Right cardiac atrium (tissue), 5 donors: ENCODE measurements around the gene VPS13D. TPM values are rescaled to one million over a fixed set of nuclear protein-coding genes. Genes with fewer than 3 reads are reported as not detected.
A peak's percentile ranks its signal among the peaks of the same experiment; 100 is the strongest.
"Not testable (repeated sequence)": the region's sequence is repeated elsewhere in the genome, so short reads cannot be mapped to it uniquely, and the experiment has no call there.

ENCODE experiments used
- ATAC-seq, 2 donors: fragments of 200-7000 bp; cut with Tn5 transposase; one replicate each; pipeline versions ENCODE4 v1.8.0 to v1.9.1; 2020; ENCODE audit warnings: moderate library complexity in 2 of 2, mild to moderate bottlenecking in 1 of 2
- DNase-seq, 3 donors: peaks; one replicate each; pipeline ENCODE4 v3.0.0-alpha.2; 2020
- H3K27ac ChIP-seq: one replicate; pipeline ENCODE4 v1.5.1; 2013; ENCODE audit warnings: mild to moderate bottlenecking, low read length, control low read depth, moderate library complexity
- H3K27me3 ChIP-seq: one replicate; pipeline ENCODE4 v1.6.1; 2013; ENCODE audit not compliant: control insufficient read depth, insufficient read depth
- H3K4me1 ChIP-seq: one replicate; pipeline ENCODE4 v1.6.1; 2013; ENCODE audit warnings: low read length; ENCODE audit not compliant: control insufficient read depth, insufficient read depth
- H3K4me3 ChIP-seq: one replicate; pipeline ENCODE4 v1.5.1; 2013; ENCODE audit warnings: low read length, control low read depth
- H3K9me3 ChIP-seq: one replicate; pipeline ENCODE4 v1.6.1; 2013; ENCODE audit warnings: low read length; ENCODE audit not compliant: control insufficient read depth
- WGBS: extraction: QIAGEN DNeasy Blood & Tissue Kit; methylation state at CpG from one replicate; pipeline ENCODE4 v1.1.7; 2013; 5-methylcytosine and 5-hydroxymethylcytosine counted together
- intact Hi-C, 4 donors: fragments of 100-400 bp; cut with DNase I; formaldehyde crosslinking; loops; one replicate each; pipeline versions ENCODE4 v1.11.0 to v1.14.0; 2022 to 2023
- polyA plus RNA-seq: library from polyadenylated mRNA; stranded (reverse); fragments of 200-250 nt; gene quantifications from one replicate; pipeline ENCODE4 v1.2.3, GENCODE V29; 2013
- total RNA-seq, 4 donors: library from RNA; stranded (reverse); fragmentation: NEBNext Ultra II Directional; extraction: Animal tissue kit (Norgen Biotek cat#: 25700); gene quantifications; one replicate each; pipeline ENCODE4 v1.2.1, GENCODE V29; 2021
- donor health status: healthy with polysubstance abuse.
- donor health status: DM: no; HTN: yes; CAD: no.
- donor health status: DM: no; HTN: no; CAD: no.
- donor health status: DM: no; HTN: yes; CAD: no; lungs with severe emphysema.
- donor health status: DM: yes; HTN: yes; CAD: no.

Gene VPS13D
- total and polyA plus RNA-seq, 5 donors: 25.8 to 56.4 (median 54.8) TPM

GRCh38 chr1:12314333-12314903, 84.6 kb downstream of the VPS13D start:
- H3K9me3 ChIP-seq: no peaks in the 10 kb centered on the region
- no peak overlapping the region for H3K4me3 ChIP-seq
- no peaks in the 10 kb centered on the region for H3K27me3 ChIP-seq
- DNase-seq: no peak
- no peaks in the 10 kb centered on the region for H3K4me1 ChIP-seq
- intact Hi-C loops: loop anchor here in 3 of 4 donors (5.0 to 10.0 kb wide), 2 partner anchors 308 to 310 kb away; no protein-coding TSS in a partner anchor
- 56% methylated on average over 1 of the region's 1 CpG for WGBS
- no peak overlapping the region for H3K27ac ChIP-seq
- peak; percentile 34 to 35 for ATAC-seq

GRCh38 chr1:12315146-12315545, 85.3 kb downstream of the VPS13D start:
- no peaks in the 10 kb centered on the region for H3K9me3 ChIP-seq
- H3K27ac ChIP-seq: no peak overlapping the region
- intact Hi-C loops: loop anchor here in 3 of 4 donors (5.0 to 10.0 kb wide), 2 partner anchors 310 to 342 kb away; no protein-coding TSS in a partner anchor
- no peaks in the 10 kb centered on the region for H3K4me1 ChIP-seq
- H3K4me3 ChIP-seq: no peak overlapping the region
- no peaks in the 10 kb centered on the region for H3K27me3 ChIP-seq
- WGBS: 60% methylated on average over 2 of the region's 2 CpGs
- no peak for ATAC-seq
- no peak for DNase-seq

- WGBS: 91% methylated on average over 2 of the region's 2 CpGs
- intact Hi-C loops: loop anchor here in 3 of 4 donors (5.0 to 10.0 kb wide), 2 partner anchors 308 to 341 kb away; no protein-coding TSS in a partner anchor
- no peaks in the 10 kb centered on the region for H3K4me1 ChIP-seq
- no peaks in the 10 kb centered on the region for H3K9me3 ChIP-seq
- peak overlapping the region; percentile 42 for H3K27ac ChIP-seq
- H3K27me3 ChIP-seq: no peaks in the 10 kb centered on the region
- H3K4me3 ChIP-seq: no peak overlapping the region
- ATAC-seq: no peak
- no peak for DNase-seq
Observed at GRCh38 chr1:12316331-12316730, 86.5 kb downstream of the VPS13D start.

GRCh38 chr1:12320486-12320885, 90.7 kb downstream of the VPS13D start:
- ATAC-seq (no peak), DNase-seq (no peak)
- intact Hi-C loops: no loop called here
- no peak overlapping the region for H3K27ac ChIP-seq
- 78% methylated on average over 2 of the region's 2 CpGs for WGBS
- no peaks in the 10 kb centered on the region for H3K27me3 ChIP-seq
- no peaks in the 10 kb centered on the region for H3K9me3 ChIP-seq
- H3K4me1 ChIP-seq: no peaks in the 10 kb centered on the region
- H3K4me3 ChIP-seq: no peak overlapping the region

GRCh38 chr1:12324423-12324822, 94.6 kb downstream of the VPS13D start:
- H3K27ac ChIP-seq: no peak overlapping the region
- intact Hi-C loops: no loop called here
- DNase-seq: no peak
- no peaks in the 10 kb centered on the region for H3K27me3 ChIP-seq
- peaks cover 2% of the 10 kb centered on the region for H3K4me1 ChIP-seq
- no peak for ATAC-seq
- WGBS: 93% methylated on average over 3 of the region's 3 CpGs
- H3K9me3 ChIP-seq: no peaks in the 10 kb centered on the region
- H3K4me3 ChIP-seq: no peak overlapping the region

- H3K4me1 ChIP-seq, DNase-seq, ATAC-seq, H3K27me3 ChIP-seq, H3K27ac ChIP-seq, intact Hi-C loops, H3K4me3 ChIP-seq, H3K9me3 ChIP-seq: not testable (repeated sequence)
- 98% methylated on average over 5 of the region's 5 CpGs for WGBS
Observed at GRCh38 chr1:12324973-12325372, 95.1 kb downstream of the VPS13D start.

- whole genome bisulfite sequencing: 89% methylated on average over 5 of the region's 5 CpGs
- Histone ChIP-seq H3K27ac (no peak overlapping the region), H3K4me3 (no peak overlapping the region), H3K4me1 (peaks cover 2% of the 10 kb centered on the region), H3K27me3 (no peaks in the 10 kb centered on the region), H3K9me3 (no peaks in the 10 kb centered on the region)
- no peak for ATAC-seq
- no peak for DNase-seq
- intact Hi-C loops: no loop called here
Observed at GRCh38 chr1:12326986-12327385, 97.2 kb downstream of the VPS13D start.

GRCh38 chr1:12327566-12327965, 97.7 kb downstream of the VPS13D start:
- H3K4me3 ChIP-seq: no peak overlapping the region
- DNase-seq: no peak
- no peaks in the 10 kb centered on the region for H3K9me3 ChIP-seq
- ATAC-seq: no peak
- intact Hi-C loops: no loop called here
- H3K4me1 ChIP-seq: peaks cover 2% of the 10 kb centered on the region
- 97% methylated on average over 7 of the region's 7 CpGs for WGBS
- no peaks in the 10 kb centered on the region for H3K27me3 ChIP-seq
- no peak overlapping the region for H3K27ac ChIP-seq

- peak overlapping the region; percentile 57 for H3K27ac ChIP-seq
- no peaks in the 10 kb centered on the region for H3K4me1 ChIP-seq
- H3K27me3 ChIP-seq: no peaks in the 10 kb centered on the region
- intact Hi-C loops: loop anchor here in 1 of 4 donors (10.0 kb wide), 1 partner anchor 142 kb away; no protein-coding TSS in a partner anchor
- H3K4me3 ChIP-seq: no peak overlapping the region
- 65% methylated on average over 11 of the region's 11 CpGs for WGBS
- ATAC-seq (peak; percentile 75 to 83), DNase-seq (peak in 2 of 3 donors; percentile 44 to 56)
- no peaks in the 10 kb centered on the region for H3K9me3 ChIP-seq
Observed at GRCh38 chr1:12333036-12333785, 103.4 kb downstream of the VPS13D start.

- DNase-seq: no peak
- Histone ChIP-seq H3K27me3 (no peaks in the 10 kb centered on the region), H3K27ac (no peak overlapping the region), H3K9me3 (no peaks in the 10 kb centered on the region), H3K4me1 (peaks cover 7% of the 10 kb centered on the region), H3K4me3 (no peak overlapping the region)
- no peak for ATAC-seq
- WGBS: 95% methylated on average over 4 of the region's 4 CpGs
- intact Hi-C loops: loop anchor here in 1 of 4 donors (10.0 kb wide), 1 partner anchor 139 kb away; no protein-coding TSS in a partner anchor
Observed at GRCh38 chr1:12335815-12336214, 106.0 kb downstream of the VPS13D start.

GRCh38 chr1:12336413-12336812, 106.6 kb downstream of the VPS13D start:
- 31% methylated on average over 1 of the region's 1 CpG for WGBS
- Histone ChIP-seq H3K9me3 (no peaks in the 10 kb centered on the region), H3K27ac (peak overlapping the region; percentile 88), H3K4me1 (peaks cover 8% of the 10 kb centered on the region), H3K27me3 (no peaks in the 10 kb centered on the region), H3K4me3 (no peak overlapping the region)
- no peak for ATAC-seq
- intact Hi-C loops: loop anchor here in 1 of 4 donors (10.0 kb wide), 1 partner anchor 138 kb away; no protein-coding TSS in a partner anchor
- DNase-seq: no peak
